Cardiac fibroblast (primary cell): Measurements from ENCODE around the gene MRPL28.

Source experiments
- DNase-seq, 2 donors: peaks; one replicate each; pipeline versions ENCODE4 v3.0.0 to v3.0.0-alpha.2; 2010; ENCODE audit warnings: low read depth in 2 of 2
- H3K4me3 ChIP-seq, 2 donors: replicated peaks in 1 of 2; 1 replicate in 1 of 2; 2 replicates in 1 of 2; pipeline ENCODE4 v1.5.1; 2011; ENCODE audit warnings: low read depth in 2 of 2, low read length in 2 of 2, mild to moderate bottlenecking in 2 of 2, moderate library complexity in 1 of 2
- CTCF ChIP-seq: IDR thresholded peaks from one replicate; pipeline ENCODE4 v1.5.1; 2011; ENCODE audit warnings: low read depth, mild to moderate bottlenecking, low read length, inconsistent platforms

Gene MRPL28

GRCh38 chr16:322476-323143 lies 47.7 kb downstream of the MRPL28 start:
- no peak overlapping the region for H3K4me3 ChIP-seq
- no peak for TF ChIP-seq CTCF
- no peak for DNase-seq

- no peak for TF ChIP-seq CTCF
- H3K4me3 ChIP-seq: no peak overlapping the region
These were observed 48.8 kb downstream of the MRPL28 start for GRCh38 chr16:321532-321931.

GRCh38 chr16:320206-320605 lies 50.1 kb downstream of the MRPL28 start:
- TF ChIP-seq CTCF: no peak
- H3K4me3 ChIP-seq: no peak overlapping the region
- DNase-seq: no peak

More at GRCh38 chr16:321532-321931, 48.8 kb downstream of the MRPL28 start:
- no peak for DNase-seq

GRCh38 chr16:318628-319027 lies 51.7 kb downstream of the MRPL28 start:
- DNase-seq: no peak
- TF ChIP-seq CTCF: peak; percentile 19
- H3K4me3 ChIP-seq: no peak overlapping the region

- no peak for DNase-seq
- no peak for TF ChIP-seq CTCF
These were observed 52.8 kb downstream of the MRPL28 start for GRCh38 chr16:317583-317982.

More at GRCh38 chr16:317583-317982, 52.8 kb downstream of the MRPL28 start:
- H3K4me3 ChIP-seq: no peak overlapping the region
